SKM-1 treated with dmso at 0.1 percent for 144 hours (cell line): ENCODE data around the gene LTA4H.

ENCODE experiments used
- DNase-seq: peaks from one replicate; lab custom pipeline; 2025; ENCODE audit not compliant: unreplicated experiment; lab: John Stamatoyannopoulos, UW

Gene LTA4H

DNA sequence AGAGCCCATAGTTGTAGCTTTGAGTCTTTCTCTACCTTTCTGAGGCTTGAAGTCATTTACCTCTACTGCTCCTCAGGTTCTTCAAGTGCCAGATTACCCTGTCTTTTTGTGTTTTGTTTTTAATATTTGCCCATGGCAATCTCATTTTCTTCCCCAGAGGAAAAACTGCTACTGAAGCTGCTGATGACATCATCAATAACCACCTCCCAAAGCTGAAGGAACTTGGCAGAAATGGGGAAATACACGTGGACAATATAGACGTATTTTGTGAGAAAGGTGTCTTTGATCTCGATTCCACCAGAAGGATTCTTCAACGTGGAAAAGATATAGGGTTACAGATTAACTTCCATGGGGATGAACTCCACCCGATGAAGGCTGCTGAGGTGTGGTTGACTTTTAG lies 75.1 kb downstream of the LTA4H start:
- DNase-seq, result no peak

DNA sequence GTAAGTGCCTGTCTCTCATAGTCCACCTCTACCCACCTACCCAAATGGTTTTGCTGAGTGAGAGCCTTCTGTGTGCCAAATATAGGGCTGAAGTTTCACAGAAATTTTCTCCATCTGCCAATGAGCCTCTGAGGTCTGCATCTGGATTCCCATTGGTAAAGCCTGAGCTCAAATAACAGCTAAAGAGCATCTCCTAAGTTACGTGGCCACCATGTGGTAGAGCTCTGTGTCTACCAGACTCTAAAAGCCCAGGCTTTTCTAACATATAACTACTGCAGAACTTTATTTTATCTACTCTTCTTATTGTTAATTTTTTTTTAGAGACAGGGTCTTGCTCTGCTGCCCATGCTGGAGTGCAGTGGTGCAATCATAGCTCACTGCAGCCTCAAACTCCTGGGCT lies 76.3 kb downstream of the LTA4H start:
- DNase-seq, result peak; percentile 1

DNA sequence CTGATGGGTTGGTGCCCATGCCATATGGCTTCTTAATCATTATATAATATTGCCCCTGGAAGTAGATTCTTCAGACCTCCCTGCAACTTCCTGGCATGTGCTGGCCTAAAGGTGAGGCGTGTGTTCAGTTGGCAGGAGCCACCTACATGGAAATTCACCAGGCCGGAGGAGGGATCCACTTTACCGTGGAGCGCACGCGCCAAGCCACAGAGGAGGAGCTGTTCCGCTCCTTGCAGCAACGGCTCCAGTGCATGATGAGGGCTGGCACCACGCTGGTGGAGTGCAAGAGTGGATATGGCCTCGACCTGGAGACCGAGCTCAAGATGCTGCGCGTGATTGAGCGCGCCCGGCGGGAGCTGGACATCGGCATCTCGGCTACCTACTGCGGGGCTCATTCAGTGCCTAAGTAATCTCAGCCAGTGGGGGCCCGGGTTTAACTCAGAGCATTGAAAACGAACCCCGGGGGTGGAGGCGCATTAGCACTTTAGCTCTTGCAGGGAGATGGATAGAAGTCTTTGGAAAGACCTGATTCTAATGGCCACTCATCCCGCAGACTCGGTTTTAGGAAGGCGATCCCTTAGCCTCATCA lies 78.7 kb downstream of the LTA4H start:
- DNase-seq, result no peak

DNA sequence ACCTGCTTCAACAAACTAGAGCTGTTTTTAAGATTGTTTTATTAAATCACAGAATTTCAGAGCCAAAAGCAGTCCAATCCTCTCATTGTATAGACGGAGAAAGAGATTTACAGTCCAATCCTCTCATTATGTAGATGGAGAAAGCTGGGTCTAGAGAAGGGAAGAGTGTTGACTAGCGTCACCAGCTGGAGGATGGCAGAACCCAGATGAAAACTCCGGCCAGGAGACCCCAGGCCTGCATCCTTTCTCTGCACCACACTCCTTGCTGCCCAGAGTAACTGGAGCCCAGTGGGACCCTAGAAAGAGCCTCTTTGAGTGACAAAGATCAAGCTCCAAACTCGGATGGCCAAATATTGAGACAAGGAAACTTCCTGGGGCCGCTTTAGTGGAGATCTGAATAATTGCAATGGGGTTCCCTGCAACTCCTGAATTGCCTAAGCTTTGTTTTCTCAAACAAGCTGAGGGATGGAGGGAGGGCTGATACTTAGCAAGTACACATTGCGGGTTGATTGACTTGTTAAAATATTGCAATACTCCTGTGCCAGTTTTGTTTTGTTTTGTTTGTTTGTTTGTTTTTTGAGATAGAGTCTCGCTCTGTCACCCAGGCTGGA lies 79.7 kb downstream of the LTA4H start:
- DNase-seq, result no peak

DNA sequence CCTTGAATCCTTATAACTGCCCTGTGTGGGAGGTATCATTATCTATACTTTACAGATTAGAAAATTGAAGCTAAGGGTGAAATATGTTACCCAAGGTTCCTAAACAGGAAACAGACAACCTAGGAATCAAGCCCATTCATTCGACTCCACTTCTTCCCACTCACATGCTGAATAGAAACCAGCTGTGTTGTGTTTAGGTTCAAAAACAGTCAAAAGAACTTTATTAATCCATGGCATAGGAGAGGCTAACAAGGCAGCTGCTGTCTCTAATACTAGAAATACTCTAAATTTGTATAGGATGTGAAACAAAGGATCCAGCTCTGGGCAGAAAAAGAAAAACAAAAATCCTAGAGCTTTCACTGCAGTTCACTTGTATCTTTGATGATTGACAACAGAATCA lies 82.4 kb downstream of the LTA4H start:
- DNase-seq, result no peak

DNA sequence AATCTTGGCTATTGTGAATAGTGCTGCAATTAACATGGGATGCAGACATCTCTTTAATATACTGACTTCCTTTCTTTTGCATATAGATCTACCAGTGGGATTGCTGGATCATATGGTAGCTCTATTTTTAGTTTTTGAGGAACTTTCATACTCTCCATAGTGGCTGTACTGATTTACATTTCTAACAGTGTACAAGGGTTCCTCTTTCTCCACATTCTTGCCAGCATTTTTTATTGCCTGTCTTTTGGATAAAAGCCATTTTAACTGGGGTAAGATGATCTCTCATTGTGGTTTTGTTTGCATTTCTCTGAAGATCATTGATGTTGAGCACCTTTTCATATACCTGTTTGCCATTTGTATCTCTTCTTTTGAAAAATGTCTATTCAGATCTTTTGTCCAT lies 83.9 kb downstream of the LTA4H start:
- DNase-seq, result no peak
